CD4-positive, alpha-beta T cell treated with Interleukin-21 for 1 hour (primary cell): ENCODE results near the gene SLC10A7.
A peak's percentile ranks its signal among the peaks of the same experiment; 100 is the strongest.

Experiments
- DNase-seq: peaks from one replicate; pipeline ENCODE4 v3.0.0-alpha.2; 2020

The SLC10A7 gene

DNA sequence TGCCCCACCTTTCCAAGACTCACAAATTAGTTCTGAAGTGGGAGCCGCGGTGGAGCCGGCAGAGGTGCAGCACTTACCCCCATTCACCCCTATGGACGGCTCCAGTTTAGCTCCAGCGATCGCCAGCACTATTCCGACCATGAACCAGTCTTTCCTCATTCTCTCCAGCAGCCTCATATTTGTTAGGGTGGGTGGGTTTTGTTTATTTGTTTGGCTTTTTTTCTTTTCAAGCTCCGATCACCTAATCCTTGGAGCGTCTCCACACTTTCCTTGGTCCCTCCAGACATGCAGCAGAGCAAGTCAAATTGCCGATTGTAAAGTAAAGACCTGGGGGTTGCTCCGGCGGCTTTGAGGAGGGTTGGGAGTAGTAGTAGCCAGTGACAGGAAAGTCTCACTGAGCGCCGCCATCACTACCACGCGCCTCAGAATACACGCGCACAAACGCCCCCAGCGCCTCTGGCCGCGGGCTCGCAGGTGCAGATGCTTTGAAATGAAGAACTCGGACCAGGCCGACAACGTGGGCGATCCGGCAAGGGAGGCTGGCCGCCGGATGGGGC is at the start of gene SLC10A7:
SLC10A7 (minus strand) TSS at position 400 of the 557 bp plus-strand sequence; CDS start at position 177, 223 bp downstream.
- DNase-seq, result peak; percentile 73

DNA sequence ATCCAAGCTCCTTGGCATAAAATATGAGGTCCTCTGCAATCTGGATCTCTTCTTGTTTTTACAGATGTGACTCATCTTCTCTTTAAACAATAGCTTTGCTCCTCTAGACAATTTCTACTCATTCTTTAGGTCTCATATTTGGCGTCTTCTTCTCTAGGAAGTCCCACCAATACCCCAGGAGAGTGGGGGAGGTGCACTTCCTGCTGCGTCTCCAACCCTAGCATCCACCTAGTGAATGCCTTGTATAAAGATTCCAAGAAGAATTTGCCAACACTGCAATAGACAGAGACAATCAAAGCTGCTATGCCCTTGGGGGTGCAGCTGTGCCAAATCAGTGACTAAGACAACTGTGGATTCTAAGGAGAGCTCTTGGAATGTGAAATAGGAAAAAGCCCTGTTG is 45.7 kb upstream of the SLC10A7 start:
- DNase-seq, result no peak

- no peak for DNase-seq
These were observed 42.8 kb upstream of the SLC10A7 start for GRCh38 chr4:146564492-146564891.

DNA sequence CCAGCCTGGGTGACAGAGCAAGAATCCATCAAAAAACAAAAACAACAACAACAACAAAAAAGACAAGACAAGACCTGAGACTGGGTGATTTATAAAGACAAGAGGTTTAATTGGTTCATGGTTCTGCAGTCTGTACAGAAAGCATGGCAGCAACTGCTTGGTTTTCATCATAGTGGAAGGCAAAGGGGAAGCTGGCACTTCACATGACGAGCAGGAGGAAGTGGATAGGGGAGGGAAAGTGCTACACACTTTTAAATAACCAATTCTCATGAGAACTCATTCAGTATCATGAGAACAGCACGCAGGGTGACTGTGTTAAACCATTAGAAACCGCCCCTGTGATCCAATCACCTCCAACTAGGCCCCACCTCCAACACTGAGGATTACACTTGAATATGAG is 28.4 kb upstream of the SLC10A7 start:
- DNase-seq, result no peak

GRCh38 chr4:146548443-146548842 is 26.7 kb upstream of the SLC10A7 start:
- DNase-seq, result no peak

GRCh38 chr4:146545102-146545501 is 23.4 kb upstream of the SLC10A7 start:
- DNase-seq, result no peak

- no peak for DNase-seq
These were observed 12.4 kb upstream of the SLC10A7 start for GRCh38 chr4:146534178-146534577.

GRCh38 chr4:146525754-146526153 is 4.0 kb upstream of the SLC10A7 start:
- DNase-seq, result no peak

- DNase-seq, result no peak
These were observed 2.9 kb upstream of the SLC10A7 start for GRCh38 chr4:146524663-146525062.

DNA sequence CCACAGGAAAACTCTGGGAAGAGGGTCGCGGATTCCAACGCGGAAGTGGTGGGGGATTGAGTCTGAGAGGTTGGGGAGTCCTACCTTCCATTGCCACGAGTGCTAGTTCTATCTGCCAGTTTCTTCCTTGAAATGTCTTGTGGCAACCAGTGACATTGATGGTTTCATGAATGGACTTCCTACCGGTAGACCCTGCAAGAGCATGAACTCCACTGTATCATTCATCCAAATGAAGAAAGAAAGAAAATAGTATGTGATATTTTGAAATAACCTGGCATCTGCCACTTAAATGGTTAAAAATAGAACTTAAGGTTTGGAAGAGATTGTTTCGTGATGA is 1.1 kb upstream of the SLC10A7 start:
- peak; percentile 31 for DNase-seq

GRCh38 chr4:146522098-146522868 is 543 bp upstream of the SLC10A7 start:
- DNase-seq, result peak; percentile 85

DNA sequence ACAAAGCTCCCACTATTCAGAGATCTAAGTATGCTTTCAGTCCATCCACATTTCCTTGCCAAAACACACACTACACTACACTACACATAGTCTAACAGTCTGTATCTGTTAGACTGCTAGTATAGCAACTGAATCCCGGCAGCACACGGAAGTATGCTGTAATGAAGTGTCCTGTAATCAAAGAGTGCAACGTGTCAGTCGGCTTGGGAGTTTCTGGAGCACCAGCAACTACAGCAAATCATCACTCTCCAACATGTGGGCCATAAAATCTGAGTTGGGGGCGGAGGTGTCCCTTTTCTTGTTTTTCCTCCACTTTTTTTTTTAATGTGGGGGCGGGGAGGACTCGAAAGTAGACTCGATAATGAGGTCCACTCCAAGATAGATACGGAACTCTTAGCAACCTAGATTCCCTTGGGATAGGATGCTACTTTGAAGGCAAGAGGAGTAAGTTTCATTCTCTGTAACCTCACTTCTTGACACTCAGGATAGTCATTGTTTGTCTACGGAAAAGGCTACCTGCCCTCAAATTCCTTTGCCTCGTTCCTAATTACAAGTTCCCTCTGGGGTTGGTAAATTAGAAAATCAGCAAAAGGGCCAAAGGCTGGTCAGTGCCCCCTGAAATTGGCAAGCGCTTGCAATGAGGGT is 722 bp downstream of the SLC10A7 start:
- DNase-seq, result peak; percentile 46

GRCh38 chr4:146514651-146515357 is 6.9 kb downstream of the SLC10A7 start:
- DNase-seq, result no peak

DNA sequence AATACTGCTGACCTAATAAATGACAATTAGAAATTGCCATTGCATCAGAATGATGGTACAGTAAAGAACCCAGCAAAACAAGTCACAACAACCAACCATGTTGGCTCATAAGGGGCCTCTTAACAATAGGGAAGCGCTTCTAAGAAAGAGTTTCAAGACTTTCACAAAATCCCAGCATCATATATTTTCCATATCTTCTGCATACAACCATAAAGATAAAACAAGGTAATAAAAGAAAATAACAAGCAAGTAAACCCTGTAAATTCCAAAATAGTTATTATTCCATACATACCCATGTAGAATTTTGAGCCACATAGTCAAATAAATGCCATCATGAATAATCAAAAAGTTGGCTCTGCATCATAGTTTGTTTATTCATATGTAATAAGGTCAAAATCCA is 8.2 kb downstream of the SLC10A7 start:
- no peak for DNase-seq

GRCh38 chr4:146511381-146511780 is 10.4 kb downstream of the SLC10A7 start:
- no peak for DNase-seq

DNA sequence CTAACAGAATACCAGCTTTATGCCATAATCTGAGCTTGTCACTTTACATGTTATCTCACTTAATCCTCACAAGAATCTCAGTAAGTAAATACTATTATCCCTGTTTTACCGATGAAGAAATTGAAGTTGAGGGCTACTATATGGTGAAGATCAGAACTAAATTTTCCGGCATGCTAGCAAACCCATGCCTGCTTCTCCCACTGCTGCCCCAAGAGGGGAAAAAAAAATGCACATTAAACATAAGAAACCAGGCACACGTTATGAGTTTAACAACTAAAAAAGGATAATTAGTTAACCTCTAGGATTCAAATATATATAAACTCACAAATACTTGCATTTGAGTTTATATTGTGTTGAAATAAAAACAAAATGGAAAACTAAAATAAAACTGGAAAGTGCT is 10.8 kb downstream of the SLC10A7 start:
- no peak for DNase-seq

GRCh38 chr4:146508229-146508939 is 13.4 kb downstream of the SLC10A7 start:
- DNase-seq, result no peak

- DNase-seq, result no peak
These were observed 14.1 kb downstream of the SLC10A7 start for GRCh38 chr4:146507632-146508031.

GRCh38 chr4:146506272-146506671 is 15.5 kb downstream of the SLC10A7 start:
- DNase-seq, result no peak

DNA sequence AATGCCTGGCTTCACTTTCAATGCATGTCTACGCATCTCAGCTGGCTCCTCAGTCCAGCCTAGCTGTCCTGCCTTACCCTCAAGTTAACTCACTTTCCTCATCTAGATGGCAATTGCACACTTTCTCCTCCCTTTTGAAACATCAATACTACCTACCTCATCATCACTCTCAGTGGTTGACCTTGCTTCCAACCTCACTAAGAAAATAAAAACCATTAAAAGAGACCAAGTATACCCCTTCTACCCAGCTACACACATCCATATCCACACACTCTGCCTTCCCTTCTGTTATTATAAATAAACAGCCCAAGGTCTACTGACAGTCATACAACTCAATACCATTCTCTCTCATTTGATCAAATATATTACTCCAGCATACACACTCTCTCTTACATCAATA is 21.5 kb downstream of the SLC10A7 start:
- no peak for DNase-seq

DNA sequence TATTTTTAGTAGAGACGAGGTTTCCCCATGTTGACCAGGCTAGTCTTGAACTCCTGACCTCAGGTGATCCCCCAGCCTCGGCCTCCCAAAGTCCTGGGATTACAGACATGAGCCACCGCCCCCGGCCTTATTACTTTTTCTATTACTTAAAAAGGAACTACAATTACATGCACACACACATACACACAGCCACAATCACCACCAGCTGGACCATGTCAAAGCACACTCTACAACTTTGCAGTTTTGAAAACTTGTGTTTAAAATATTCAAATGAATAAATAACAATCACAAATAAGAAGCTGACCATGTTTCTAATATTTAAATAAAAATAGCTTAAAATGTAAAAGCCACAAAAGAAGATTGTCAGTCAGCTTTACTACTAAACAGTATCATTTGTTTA is 23.4 kb downstream of the SLC10A7 start:
- DNase-seq, result no peak

GRCh38 chr4:146495269-146495668 is 26.5 kb downstream of the SLC10A7 start:
- no peak for DNase-seq

GRCh38 chr4:146494143-146494542 is 27.6 kb downstream of the SLC10A7 start:
- DNase-seq, result no peak
